ENCODE measurements around the gene TSC22D1.

Gene TSC22D1

GRCh38 chr13:44426461-44426860 is 149.7 kb downstream of the TSC22D1 start:
- no peak for DNase-seq (ENCODE audit: low read depth)
- no peak overlapping the region for H3K4me3 ChIP-seq (ENCODE audit: low read depth, low read length)
- TF ChIP-seq CTCF (IDR thresholded peaks at IDR 0.05; ENCODE audit: insufficient read depth, low read depth, low read length, missing control alignments) = no peak

- no peak for TF ChIP-seq CTCF (IDR thresholded peaks at IDR 0.05; ENCODE audit: insufficient read depth, low read depth, low read length, missing control alignments)
- no peak overlapping the region for H3K4me3 ChIP-seq (ENCODE audit: low read depth, low read length)
- DNase-seq (ENCODE audit: low read depth) = no peak
Measured at GRCh38 chr13:44425815-44426078, 150.4 kb downstream of the TSC22D1 start.

DNA sequence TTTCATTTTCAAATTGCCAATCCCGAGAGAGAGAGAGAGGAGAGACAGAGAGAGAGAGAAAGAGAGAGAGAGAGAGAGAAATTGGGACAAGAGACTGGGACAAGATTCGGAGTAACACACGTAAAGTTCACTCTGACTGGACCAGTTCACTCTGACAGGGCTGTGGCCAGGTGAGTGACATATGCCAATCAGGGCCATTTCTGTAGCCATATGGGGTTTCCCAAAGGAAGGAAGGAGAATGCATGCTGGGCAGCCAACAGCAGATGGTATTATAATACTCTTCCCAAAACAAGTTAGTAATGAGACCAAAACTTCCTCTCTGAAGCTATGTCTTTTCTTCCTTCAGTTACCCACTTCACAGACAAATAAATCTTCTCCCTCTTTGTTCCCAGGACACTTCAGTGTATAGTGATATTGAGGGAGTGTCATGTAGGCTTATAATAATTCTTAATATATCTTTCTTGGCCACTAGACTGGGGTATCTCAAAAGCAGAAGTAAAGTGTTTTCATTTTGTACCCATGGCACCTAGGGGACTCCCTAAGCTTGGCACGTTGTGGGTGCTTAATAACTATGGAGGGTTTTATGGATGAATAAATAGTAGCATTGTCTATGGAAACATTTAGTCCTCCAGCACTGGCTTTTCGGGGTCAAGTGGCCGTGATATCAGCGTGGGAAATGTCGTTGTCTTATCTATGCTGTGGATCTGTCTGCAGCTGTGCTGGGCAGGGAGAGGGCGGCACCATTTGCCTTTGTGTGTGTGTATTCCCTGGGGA is 150.9 kb downstream of the TSC22D1 start:
- no peak for TF ChIP-seq CTCF (IDR thresholded peaks at IDR 0.05; ENCODE audit: insufficient read depth, low read depth, low read length, missing control alignments)
- DNase-seq (ENCODE audit: low read depth) = no peak
- H3K4me3 ChIP-seq (ENCODE audit: low read depth, low read length) = no peak overlapping the region

DNA sequence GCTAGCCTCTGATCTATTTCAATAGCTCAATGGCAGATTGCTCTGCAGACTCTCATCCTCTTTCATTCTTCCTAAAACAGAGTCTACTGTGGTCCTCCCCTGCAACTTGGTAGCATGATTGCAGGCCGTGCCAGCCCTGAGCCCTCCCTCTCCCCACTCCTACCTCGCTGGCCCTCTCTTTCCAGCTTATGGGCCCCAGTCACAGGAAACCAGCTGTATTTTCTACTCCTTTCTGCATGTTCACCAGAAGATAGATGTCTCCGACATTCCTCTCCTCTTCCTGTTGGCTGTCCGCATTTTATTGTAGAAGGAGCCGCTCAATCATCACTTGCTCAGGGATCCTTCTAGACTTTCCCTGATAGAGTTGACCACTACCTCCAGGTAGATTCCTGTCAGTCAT is 152.3 kb downstream of the TSC22D1 start:
- no peak for DNase-seq (ENCODE audit: low read depth)
- H3K4me3 ChIP-seq (ENCODE audit: low read depth, low read length) = no peak overlapping the region
- no peak for TF ChIP-seq CTCF (IDR thresholded peaks at IDR 0.05; ENCODE audit: insufficient read depth, low read depth, low read length, missing control alignments)

- H3K4me3 ChIP-seq (ENCODE audit: low read depth, low read length) = no peak overlapping the region
- TF ChIP-seq CTCF (IDR thresholded peaks at IDR 0.05; ENCODE audit: insufficient read depth, low read depth, low read length, missing control alignments) = no peak
- DNase-seq (ENCODE audit: low read depth) = peak; percentile 61
Measured at GRCh38 chr13:44422755-44423643, 153.1 kb downstream of the TSC22D1 start.

GRCh38 chr13:44421853-44422525 is 154.1 kb downstream of the TSC22D1 start:
- H3K4me3 ChIP-seq (ENCODE audit: low read depth, low read length) = no peak overlapping the region
- DNase-seq (ENCODE audit: low read depth) = no peak
- no peak for TF ChIP-seq CTCF (IDR thresholded peaks at IDR 0.05; ENCODE audit: insufficient read depth, low read depth, low read length, missing control alignments)

Measured in GM12865 (cell line).